WTC11 (cell line): ENCODE measurements around the gene MICAL2.

Experiments
- CTCF ChIP-seq: fragments of 200-600 bp; IDR thresholded peaks from 2 replicates; pipeline ENCODE4 v1.8.0; 2022; ENCODE audit warnings: antibody characterized with exemption
- FOXJ3 ChIP-seq: sonication (generic); formaldehyde crosslinking; IDR thresholded peaks from 2 replicates; pipeline ENCODE4 v1.9.0; 2021; ENCODE audit warnings: missing genetic modification reagents, mild to moderate bottlenecking, borderline replicate concordance
- FOXP1 ChIP-seq: sonication (generic); formaldehyde crosslinking; IDR thresholded peaks from 2 replicates; pipeline ENCODE4 v1.8.0; 2022; ENCODE audit warnings: missing genetic modification reagents, mild to moderate bottlenecking, moderate library complexity, borderline replicate concordance
- NR2C2 ChIP-seq: sonication (generic); formaldehyde crosslinking; IDR thresholded peaks from 2 replicates; pipeline ENCODE4 v1.8.0; 2022; ENCODE audit warnings: mild to moderate bottlenecking, missing genetic modification reagents
- USF2 ChIP-seq: sonication (generic); formaldehyde crosslinking; IDR thresholded peaks from 2 replicates; pipeline ENCODE4 v1.8.1; 2023; ENCODE audit warnings: mild to moderate bottlenecking, missing genetic modification reagents, moderate library complexity
- TF ChIP-seq, protein P1 (sequence below): sonication (generic); formaldehyde crosslinking; conservative IDR thresholded peaks from 2 replicates; pipeline ENCODE4 v1.8.1; 2023; ENCODE audit warnings: mild to moderate bottlenecking, low read depth, missing genetic modification reagents, moderate library complexity

DNA sequence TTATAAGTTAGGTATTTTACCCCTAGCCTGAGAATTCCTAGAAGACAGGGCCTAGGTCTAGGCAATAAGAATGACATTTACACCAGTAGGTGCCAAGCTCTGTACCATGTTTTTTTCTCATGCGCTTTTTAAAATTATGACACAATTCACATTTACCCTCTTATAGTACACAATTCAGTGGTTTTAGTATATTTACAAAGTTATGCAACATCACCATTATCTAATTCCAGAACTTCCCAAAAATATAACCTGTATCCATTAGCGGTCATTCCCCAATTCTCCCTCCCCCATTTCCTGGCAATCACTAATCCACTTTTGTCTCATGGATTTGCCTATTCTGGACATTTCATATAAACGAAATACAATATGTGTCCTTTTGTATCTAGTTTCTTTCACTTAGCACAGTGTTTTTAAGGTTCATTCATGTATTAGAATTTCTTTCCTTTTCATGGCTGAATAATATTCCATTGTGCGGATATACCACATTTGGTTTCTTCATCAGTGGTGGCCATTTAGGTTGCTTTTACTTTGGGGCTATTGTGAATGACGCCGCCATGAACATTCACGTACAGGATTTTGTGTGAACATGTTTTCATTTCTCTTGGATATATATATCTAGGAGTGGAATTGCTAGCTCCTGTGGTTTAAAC lies 92.4 kb downstream of the MICAL2 start:
- TF ChIP-seq CTCF = no peak
- TF ChIP-seq FOXJ3 (CRISPR knock-in tag) = no peak
- TF ChIP-seq USF2 (CRISPR knock-in tag) = no peak
- no peak for TF ChIP-seq NR2C2 (CRISPR knock-in tag)
- TF ChIP-seq FOXP1 (CRISPR knock-in tag) = no peak
- TF ChIP-seq, protein P1, sequence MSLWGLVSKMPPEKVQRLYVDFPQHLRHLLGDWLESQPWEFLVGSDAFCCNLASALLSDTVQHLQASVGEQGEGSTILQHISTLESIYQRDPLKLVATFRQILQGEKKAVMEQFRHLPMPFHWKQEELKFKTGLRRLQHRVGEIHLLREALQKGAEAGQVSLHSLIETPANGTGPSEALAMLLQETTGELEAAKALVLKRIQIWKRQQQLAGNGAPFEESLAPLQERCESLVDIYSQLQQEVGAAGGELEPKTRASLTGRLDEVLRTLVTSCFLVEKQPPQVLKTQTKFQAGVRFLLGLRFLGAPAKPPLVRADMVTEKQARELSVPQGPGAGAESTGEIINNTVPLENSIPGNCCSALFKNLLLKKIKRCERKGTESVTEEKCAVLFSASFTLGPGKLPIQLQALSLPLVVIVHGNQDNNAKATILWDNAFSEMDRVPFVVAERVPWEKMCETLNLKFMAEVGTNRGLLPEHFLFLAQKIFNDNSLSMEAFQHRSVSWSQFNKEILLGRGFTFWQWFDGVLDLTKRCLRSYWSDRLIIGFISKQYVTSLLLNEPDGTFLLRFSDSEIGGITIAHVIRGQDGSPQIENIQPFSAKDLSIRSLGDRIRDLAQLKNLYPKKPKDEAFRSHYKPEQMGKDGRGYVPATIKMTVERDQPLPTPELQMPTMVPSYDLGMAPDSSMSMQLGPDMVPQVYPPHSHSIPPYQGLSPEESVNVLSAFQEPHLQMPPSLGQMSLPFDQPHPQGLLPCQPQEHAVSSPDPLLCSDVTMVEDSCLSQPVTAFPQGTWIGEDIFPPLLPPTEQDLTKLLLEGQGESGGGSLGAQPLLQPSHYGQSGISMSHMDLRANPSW (CRISPR knock-in tag) = no peak
